ENCODE measurements around the gene C3orf18.

The C3orf18 gene

GRCh38 chr3:50530001-50530970, 37.3 kb downstream of the C3orf18 start:
- H3K36me3 ChIP-seq: no peaks in the 10 kb centered on the region

GRCh38 chr3:50525987-50526386, 41.6 kb downstream of the C3orf18 start:
- no peaks in the 10 kb centered on the region for H3K4me1 ChIP-seq (ENCODE audit: control insufficient read depth in 1 of 2, insufficient read depth in 1 of 2, low read depth in 1 of 2, low read length in 1 of 2)
- H3K27me3 ChIP-seq: peaks cover 39% of the 10 kb centered on the region
- H3K9me3 ChIP-seq: no peaks in the 10 kb centered on the region
- no peaks in the 10 kb centered on the region for H3K36me3 ChIP-seq
- no peak for TF ChIP-seq CTCF (IDR thresholded peaks at IDR 0.05)
- H3K27ac ChIP-seq: no peak overlapping the region
- no peak overlapping the region for H3K4me3 ChIP-seq (ENCODE audit: low read depth in 1 of 2, low read length in 1 of 2)

More at GRCh38 chr3:50530001-50530970, 37.3 kb downstream of the C3orf18 start:
- Histone ChIP-seq H3K27ac (no peak overlapping the region), H3K4me3 (ENCODE audit: low read depth in 1 of 2, low read length in 1 of 2) (no peak overlapping the region), H3K9me3 (no peaks in the 10 kb centered on the region), H3K4me1 (ENCODE audit: control insufficient read depth in 1 of 2, insufficient read depth in 1 of 2, low read depth in 1 of 2, low read length in 1 of 2) (no peaks in the 10 kb centered on the region), H3K27me3 (peaks cover 52% of the 10 kb centered on the region)
- TF ChIP-seq CTCF (IDR thresholded peaks at IDR 0.05): no peak

GRCh38 chr3:50525191-50525910, 42.2 kb downstream of the C3orf18 start:
- Histone ChIP-seq H3K4me3 (ENCODE audit: low read depth in 1 of 2, low read length in 1 of 2) (no peak overlapping the region), H3K27ac (no peak overlapping the region), H3K27me3 (peaks cover 36% of the 10 kb centered on the region), H3K9me3 (no peaks in the 10 kb centered on the region), H3K4me1 (ENCODE audit: control insufficient read depth in 1 of 2, insufficient read depth in 1 of 2, low read depth in 1 of 2, low read length in 1 of 2) (no peaks in the 10 kb centered on the region), H3K36me3 (no peaks in the 10 kb centered on the region)
- no peak for TF ChIP-seq CTCF (IDR thresholded peaks at IDR 0.05)

- H3K4me1 ChIP-seq (ENCODE audit: control insufficient read depth in 1 of 2, insufficient read depth in 1 of 2, low read depth in 1 of 2, low read length in 1 of 2): no peaks in the 10 kb centered on the region
- no peak for TF ChIP-seq CTCF (IDR thresholded peaks at IDR 0.05)
- no peak overlapping the region for H3K27ac ChIP-seq
- no peak overlapping the region for H3K4me3 ChIP-seq (ENCODE audit: low read depth in 1 of 2, low read length in 1 of 2)
- no peaks in the 10 kb centered on the region for H3K36me3 ChIP-seq
- no peaks in the 10 kb centered on the region for H3K9me3 ChIP-seq
- H3K27me3 ChIP-seq: peaks cover 30% of the 10 kb centered on the region
These were observed 42.8 kb downstream of the C3orf18 start for GRCh38 chr3:50524746-50525145.

GRCh38 chr3:50523279-50523811, 44.2 kb downstream of the C3orf18 start:
- Histone ChIP-seq H3K9me3 (no peaks in the 10 kb centered on the region), H3K27ac (no peak overlapping the region), H3K27me3 (peaks cover 21% of the 10 kb centered on the region), H3K4me3 (ENCODE audit: low read depth in 1 of 2, low read length in 1 of 2) (no peak overlapping the region), H3K36me3 (no peaks in the 10 kb centered on the region), H3K4me1 (ENCODE audit: control insufficient read depth in 1 of 2, insufficient read depth in 1 of 2, low read depth in 1 of 2, low read length in 1 of 2) (no peaks in the 10 kb centered on the region)
- TF ChIP-seq CTCF (IDR thresholded peaks at IDR 0.05): no peak
